ENCODE results near the gene ZBTB33. TPM values are rescaled to one million over a fixed set of nuclear protein-coding genes. Genes with fewer than 3 reads are reported as not detected.

Gene ZBTB33
- polyA plus RNA-seq, 5 donors: 16.0 to 29.0 (median 21.9) TPM

- no peak for DNase-seq
Measured at GRCh38 chrX:120302434-120302833, 51.8 kb downstream of the ZBTB33 start.

- no peak for DNase-seq
Measured at GRCh38 chrX:120304256-120304655, 53.6 kb downstream of the ZBTB33 start.

- no peak for DNase-seq
Measured at GRCh38 chrX:120305531-120306141, 55.0 kb downstream of the ZBTB33 start.

GRCh38 chrX:120306630-120307029 is 56.0 kb downstream of the ZBTB33 start:
- no peak for DNase-seq

Other genes with a start within 250 kb of the ZBTB33 start
- gene RHOXF2B, start 173.1 kb upstream of the ZBTB33 start, polyA plus RNA-seq (ENCODE audit: insufficient read depth in 1 of 5, insufficient read length in 5 of 5, low replicate concordance in 1 of 5): not detected
- 1 to 10 TPM in 2 of 5 donors, under 1 TPM in 3; 0.32 to 1.1 (median 0.94) TPM for gene RHOXF1, start 134.9 kb upstream of the ZBTB33 start, polyA plus RNA-seq (ENCODE audit: insufficient read depth in 1 of 5, insufficient read length in 5 of 5, low replicate concordance in 1 of 5)
- gene RHOXF2, start 92.2 kb upstream of the ZBTB33 start, polyA plus RNA-seq (ENCODE audit: insufficient read depth in 1 of 5, insufficient read length in 5 of 5, low replicate concordance in 1 of 5): under 1 TPM; 0.12 to 0.20 (median 0.13) TPM
- 1 to 10 TPM; 1.0 to 2.3 (median 1.3) TPM for gene TMEM255A, start 60.6 kb downstream of the ZBTB33 start, polyA plus RNA-seq (ENCODE audit: insufficient read depth in 1 of 5, insufficient read length in 5 of 5, low replicate concordance in 1 of 5)
- gene ATP1B4, start 111.3 kb downstream of the ZBTB33 start, polyA plus RNA-seq (ENCODE audit: insufficient read depth in 1 of 5, insufficient read length in 5 of 5, low replicate concordance in 1 of 5): 1 to 10 TPM in 1 of 5 donors, under 1 TPM in 3, not detected in 1; 0.04 to 7.7 (median 0.21) TPM
- 10 to 100 TPM; 76.4 to 96.8 (median 93.9) TPM for gene LAMP2, start 218.5 kb downstream of the ZBTB33 start, polyA plus RNA-seq (ENCODE audit: insufficient read depth in 1 of 5, insufficient read length in 5 of 5, low replicate concordance in 1 of 5)

All from right lung (tissue), 5 donors.